Adrenal gland (tissue), 5 donors: Measurements from ENCODE around the gene CMTM3.

Experiments
- CTCF ChIP-seq, 6 experiments: fragments of 450-650 bp in 4 of 6; fragments of 200-600 bp in 2 of 6; sonication (generic) in 1 of 6; IDR thresholded peaks; 1 replicate in 5 of 6; 2 replicates in 1 of 6; pipeline versions ENCODE4 v1.5.1 to v1.8.0; 2016 to 2021; ENCODE audit warnings: antibody characterized with exemption in 6 of 6, mild to moderate bottlenecking in 2 of 6, moderate library complexity in 1 of 6
- POLR2A ChIP-seq, 2 donors: fragments of 450-650 bp; IDR thresholded peaks; one replicate each; pipeline ENCODE4 v1.6.1; 2017; ENCODE audit warnings: antibody characterized with exemption in 2 of 2, mild to moderate bottlenecking in 2 of 2, moderate library complexity in 1 of 2
- donor health status: DM: no; HTN: no; CAD: no.

GRCh38 chr16:66612422-66612821 lies 7.9 kb downstream of the CMTM3 start:
- TF ChIP-seq CTCF (IDR thresholded peaks at IDR 0.05) (no peak), POLR2A (IDR thresholded peaks at IDR 0.05) (no peak)
